GM21737 (cell line): Measurements from ENCODE around the gene SOX5.
"Not testable (repeated sequence)": the region's sequence is repeated elsewhere in the genome, so short reads cannot be mapped to it uniquely, and the experiment has no call there.

ENCODE experiments used
- ATAC-seq: cut with Tn5 transposase; IDR thresholded peaks from one replicate; pipeline ENCODE4 v1.9.1; 2021; ENCODE audit warnings: mild to moderate bottlenecking, moderate library complexity; ENCODE audit not compliant: unreplicated experiment

SOX5 gene

DNA sequence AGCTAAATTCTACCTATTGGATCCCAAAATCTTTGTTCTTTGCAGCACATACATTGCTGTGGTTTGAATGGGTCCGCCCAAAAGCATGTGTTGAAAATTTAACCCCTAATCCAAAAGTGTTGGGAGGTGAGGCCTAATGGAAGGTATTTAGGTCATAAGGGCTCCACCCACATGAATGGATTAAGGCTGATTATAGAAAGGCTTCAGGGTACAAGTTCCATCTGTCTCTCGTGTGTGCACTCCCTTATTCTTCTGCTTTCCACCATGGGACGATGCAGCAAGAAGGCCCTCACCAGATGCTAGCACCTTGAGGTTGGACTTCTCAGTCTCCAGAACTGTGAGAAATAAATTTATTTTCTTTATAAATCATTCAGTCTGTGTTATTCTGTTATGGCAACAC is 190.9 kb downstream of the SOX5 start:
- no peak for ATAC-seq

DNA sequence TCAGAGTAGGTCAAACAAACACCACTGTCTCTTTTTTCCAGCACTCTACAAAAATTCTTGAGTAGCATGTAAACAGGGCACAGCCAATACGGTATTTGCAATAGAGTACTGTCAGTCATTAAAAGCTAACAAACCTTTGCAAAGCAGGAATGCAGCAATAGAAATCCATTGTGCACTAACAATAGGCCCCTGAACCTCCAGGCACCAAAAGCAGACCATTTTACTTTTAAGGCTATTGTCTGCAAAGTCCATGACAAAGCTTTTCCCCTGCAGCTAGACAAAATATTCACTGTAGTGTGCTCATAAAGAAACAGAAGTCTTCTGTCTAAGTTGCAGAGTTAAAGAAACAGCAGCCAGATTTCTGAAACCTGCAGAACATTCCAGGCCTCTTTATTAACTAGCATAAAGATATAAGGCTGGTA is 191.9 kb downstream of the SOX5 start:
- ATAC-seq = no peak

DNA sequence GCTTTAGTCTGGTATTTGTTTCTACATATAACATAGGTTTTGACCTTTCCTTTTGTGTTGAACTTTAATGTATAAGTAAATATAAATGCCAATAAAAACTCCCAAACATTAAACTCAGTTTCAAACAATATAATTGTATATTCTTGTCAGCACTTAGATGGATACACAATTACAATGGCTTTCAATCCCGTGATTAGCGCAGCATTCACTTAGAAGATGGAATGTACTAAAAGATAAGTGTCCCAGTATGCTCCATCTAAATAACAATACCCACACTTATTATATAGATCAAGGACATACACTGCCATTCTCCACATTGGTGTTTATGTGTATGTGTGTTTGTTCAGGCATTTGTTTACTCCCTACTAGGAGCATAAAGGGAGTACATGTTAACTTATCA is 193.1 kb downstream of the SOX5 start:
- no peak for ATAC-seq

DNA sequence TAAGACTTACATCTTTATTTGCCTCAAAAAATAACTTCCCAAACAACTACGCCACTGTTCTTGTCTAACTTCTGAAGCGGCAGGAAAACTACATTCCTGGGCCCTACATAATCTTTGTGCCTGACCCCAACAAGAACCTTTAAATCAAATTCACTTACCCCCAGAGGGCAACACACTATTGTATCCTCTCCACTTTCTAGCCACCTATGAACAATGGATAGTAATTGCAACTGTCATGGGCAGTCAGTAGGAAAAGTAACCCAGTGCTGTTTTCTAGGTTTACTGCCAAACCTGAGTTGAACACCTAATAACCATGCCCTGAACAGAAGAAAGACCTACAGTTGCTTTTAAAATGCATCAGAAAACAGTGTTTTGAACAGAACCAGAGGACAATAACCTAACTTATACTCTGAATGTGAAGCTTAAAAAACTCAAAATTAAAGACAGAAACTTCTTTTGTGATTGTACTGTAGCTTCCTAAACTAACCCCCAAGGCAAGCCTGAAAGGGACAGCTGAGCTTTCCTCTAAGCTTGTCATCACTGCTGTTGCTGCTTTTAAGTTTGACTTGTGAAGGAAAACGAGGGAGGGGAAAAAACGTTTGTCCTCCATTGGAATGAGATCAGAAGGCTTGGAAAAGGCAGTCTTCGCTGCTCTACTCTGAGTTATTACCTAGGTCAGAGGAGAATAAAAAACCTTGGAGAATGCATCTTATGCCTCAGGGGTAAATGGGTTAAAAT is 195.7 kb downstream of the SOX5 start:
- no peak for ATAC-seq

DNA sequence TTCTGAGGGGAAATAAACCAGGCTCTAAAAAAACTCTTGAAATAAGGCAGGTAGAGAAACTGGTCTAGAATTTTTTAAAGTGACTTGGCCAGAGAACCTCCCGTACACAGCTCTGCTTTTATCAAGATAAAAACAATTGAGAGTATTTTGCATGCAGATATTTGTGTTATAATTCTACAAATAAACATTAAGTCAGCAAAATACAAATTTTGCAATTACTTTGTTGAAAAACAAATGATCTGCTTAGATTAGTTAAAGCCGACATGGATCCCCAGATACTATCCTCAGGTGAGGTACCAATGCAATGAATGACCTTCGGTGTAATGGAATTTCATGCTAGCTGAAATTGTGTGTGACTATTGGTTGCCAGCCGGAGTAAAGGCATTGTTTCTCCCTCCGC is 197.2 kb downstream of the SOX5 start:
- no peak for ATAC-seq

DNA sequence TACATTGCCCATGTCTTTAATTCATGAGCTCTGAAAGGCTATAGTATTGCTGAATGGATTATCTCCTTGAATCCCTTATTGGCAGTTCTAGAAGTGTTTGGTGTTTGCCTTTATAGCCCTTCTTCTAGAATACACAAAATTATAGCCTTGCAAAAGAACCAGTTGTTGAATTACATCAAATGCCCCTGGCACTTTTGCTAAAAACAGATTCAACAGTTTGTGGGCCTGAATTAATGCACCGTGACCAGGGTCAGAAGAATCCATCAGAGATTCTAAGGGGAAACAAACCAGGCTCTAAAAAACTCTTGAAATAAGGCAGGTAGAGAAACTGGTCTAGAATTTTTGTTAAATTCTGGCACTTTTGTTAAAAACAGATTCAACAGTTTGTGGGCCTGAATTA is 197.8 kb downstream of the SOX5 start:
- no peak for ATAC-seq

DNA sequence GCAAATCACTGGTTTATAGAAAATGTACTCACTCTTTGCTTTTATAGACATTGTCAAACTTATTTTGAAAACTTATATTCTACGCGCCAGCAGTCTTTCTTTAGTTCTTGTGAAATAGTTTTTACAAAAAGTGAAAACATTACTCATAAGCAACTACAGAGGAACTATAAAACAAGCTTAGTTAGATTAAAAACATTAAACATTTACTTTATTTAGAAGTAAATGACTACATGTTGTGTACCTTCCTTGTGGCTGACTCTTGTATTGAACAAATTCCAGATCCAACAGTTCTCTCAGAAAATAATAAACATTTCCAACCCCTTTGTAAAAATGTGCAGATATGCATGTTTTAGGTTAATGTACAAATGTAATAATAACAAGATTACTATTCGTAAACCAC is 198.5 kb downstream of the SOX5 start:
- no peak for ATAC-seq

DNA sequence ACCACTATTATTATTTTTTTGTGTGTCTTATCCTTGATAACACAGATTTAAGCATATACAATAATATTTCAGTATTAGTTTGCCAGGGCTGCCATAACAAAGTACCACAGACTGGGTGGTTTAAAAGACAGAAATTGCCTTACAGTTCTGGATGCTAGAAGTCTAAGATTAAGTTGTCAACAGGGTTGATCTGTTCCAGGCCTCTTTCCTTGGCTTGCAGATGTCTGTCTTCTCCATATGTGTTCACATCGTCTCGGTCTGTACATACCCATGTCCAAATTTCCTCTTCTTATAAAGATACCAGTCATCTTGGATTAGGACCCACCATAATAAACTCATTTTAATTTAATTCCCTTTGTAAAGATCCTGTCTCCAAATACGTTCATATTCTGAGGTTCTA is 204.8 kb downstream of the SOX5 start:
- no peak for ATAC-seq

DNA sequence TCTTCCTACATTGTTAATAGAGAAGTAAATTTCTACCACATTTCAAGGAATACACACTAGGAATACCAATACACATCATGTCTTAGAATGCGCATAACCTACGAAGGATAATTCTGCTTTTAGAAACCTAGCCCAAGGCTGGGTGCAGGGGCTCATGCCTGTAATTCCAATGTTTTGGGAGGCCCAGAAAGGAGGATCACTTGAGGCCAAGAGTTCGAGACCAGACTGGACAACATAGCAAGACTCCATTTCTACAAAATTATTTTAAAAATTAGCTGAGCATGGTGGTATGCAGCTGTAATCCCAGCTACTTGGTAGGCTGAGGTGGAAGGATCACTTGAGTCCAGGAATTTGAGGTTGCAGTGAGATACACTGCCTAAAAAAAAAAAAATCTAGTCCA is 206.9 kb downstream of the SOX5 start:
- ATAC-seq = no peak

DNA sequence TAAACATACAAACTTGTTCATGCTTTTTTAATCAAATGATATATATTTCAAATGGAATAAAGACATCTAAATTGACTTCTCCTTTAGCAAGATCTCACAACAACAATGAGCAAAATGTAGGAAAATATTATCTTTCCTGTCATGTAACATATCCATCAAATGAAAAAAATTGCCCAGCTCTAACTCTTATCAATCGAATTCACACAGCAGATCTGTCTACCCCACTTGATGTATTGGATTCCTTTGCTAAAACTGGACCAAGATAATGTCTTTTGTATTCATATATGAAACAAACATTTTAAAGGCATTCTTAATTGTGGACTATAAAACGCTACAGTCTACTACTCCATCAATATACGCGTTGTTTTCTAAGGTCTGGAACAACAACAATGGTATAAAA is 218.0 kb downstream of the SOX5 start:
- ATAC-seq = no peak

DNA sequence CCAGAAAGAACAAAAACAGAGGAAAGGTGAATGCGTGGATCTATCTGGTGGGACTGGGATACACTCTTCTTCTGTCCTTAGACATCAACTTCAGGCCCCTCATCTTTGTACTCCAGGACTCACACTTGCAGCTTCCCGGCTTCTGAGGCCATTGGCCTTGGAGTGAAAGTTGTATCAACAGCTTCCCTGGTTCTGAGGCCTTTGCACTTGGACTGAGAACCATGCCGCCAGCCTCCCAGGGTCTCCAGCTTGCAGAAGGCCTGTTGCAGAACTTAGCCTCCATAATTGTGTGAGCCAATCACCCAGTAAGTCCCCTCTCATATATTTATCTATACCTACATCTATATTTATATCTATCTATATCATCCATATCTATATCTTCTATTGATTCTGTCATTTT is 218.4 kb downstream of the SOX5 start:
- no peak for ATAC-seq

DNA sequence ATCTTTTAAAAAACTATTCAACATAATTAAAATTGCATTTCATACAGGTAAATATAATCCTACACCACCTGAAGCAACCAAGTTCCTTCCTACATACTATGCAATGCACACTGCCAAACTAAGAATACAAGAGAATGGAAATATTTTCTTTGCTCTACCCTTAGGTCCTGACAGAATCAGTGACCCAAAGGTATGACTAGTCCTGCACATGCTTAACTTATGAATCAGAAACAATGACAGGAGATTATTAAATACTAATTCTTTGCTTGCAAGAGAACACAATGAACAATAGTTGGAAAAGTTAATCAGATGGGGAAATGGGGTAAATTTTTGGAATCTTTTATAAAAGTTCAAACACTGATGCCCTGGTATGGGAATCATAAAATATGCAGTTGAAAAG is 220.1 kb downstream of the SOX5 start:
- no peak for ATAC-seq

DNA sequence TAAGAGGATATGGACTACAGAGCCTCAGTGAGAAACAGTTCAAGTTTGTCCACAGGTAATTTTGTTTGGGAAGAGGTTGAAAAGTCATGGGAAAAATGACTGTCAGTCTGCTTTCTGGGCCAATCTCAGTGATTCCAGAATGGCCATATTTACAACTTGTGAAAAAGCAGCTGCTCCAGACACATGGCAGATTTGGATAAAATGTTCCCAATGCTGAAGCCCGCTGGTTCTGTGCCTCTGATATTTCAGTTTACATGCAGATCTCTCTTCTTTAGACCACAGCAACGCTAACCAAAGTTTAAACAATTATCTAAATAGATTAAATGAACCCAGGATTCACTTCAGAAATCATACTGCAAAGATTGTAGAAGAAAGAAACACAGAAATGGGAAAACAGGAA is 222.8 kb downstream of the SOX5 start:
- no peak for ATAC-seq

DNA sequence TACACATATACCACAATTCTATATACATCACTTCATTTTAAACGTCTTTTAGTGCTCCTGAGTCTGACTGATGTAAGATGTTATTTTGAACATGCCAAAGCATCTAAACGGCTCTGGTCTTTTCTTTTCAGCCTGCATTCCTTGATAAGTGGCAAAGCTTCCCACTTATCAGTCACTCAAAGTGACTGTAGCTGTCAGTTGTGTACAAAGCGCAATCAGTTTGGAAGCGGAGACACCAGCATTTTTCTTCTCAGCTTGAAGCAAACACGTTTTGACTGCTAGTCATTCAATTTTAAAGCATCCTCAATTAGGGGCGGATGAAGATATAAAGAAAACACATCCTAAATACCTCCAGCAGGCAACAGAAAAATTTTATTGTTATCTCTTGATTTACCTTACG is 226.8 kb downstream of the SOX5 start:
- no peak for ATAC-seq

DNA sequence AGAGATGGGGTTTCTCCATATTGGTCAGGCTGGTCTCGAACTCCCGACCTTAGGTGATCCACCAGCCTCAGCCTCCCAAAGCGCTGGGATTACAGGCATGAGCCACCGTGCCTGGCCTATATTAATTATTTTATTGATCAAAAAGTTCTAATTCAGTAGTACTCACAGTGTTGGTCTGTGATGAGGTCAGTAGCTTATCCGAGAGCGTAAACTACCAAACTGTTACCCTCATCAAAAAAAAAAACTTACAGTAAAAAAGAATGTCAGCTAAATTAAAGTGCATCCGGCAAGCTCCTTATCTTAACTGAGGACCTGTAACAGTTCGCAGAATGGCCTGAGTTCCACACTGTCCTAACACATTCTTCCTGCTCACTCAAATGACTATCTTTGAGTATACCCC is 228.2 kb downstream of the SOX5 start:
- no peak for ATAC-seq

DNA sequence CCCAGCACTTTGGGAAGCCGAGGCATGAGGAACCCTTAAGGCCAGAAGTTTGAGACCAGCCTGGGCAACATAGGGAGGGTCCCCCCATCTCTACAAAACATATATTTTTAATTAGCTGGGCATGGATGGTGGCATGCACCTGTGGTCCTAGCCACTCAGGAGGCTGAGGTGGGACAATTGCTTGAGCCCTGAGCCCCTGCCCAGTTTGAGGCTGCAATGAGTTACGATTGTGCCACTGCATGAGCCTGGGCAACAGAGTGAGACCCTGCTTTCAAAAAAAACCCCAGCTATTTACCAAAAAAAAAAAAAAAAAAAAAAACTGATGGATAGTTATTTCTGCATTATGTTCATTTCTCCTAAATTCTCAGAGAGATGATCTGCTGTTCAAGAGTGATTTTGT is 230.0 kb downstream of the SOX5 start:
- no peak for ATAC-seq

DNA sequence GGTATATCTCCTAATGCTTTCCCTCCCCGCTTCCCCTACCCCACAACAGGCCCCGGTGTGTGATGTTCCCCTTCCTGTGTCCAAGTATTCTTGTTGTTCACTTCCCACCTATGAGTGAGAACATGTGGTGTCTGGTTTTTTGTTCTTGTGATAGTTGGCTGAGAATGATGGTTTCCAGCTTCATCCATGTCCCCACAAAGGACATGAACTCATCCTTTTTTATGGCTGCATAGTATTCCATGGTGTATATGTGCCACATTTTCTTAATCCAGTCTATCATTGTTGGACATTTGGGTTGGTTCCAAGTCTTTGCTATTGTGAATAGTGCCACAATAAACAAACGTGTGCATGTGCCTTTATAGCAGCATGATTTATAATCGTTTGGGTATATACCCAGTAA is 239.1 kb downstream of the SOX5 start:
- not testable (repeated sequence) for ATAC-seq

DNA sequence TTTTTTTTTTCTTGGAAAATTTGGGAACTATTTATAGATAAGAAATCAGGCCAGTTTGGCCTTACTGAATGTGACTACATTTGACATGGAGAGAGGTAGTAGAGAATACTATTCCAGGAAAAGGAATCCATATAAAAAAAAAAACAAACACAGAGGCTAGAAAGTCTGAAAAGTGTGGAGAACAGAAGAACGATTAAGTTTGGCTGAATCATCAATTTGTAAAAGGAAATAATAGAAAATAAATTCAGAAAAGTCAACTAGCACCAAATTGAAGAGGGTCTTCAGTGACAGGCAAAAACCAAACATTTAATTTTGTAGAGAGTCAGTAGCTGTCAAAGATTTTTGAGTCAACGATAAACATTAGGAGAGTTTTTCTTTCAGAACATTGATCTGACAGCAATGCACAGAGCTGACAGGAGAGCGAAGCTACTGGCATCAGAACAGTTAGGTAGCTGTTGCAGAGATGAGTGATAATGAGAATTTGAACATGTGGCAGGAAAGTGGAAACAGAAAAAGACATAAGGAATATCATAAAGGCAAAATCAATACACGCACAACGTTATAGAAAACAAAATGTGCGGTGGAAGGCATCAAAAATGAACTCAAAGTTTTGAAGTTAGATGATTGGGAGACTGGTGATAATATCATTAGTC is 241.2 kb downstream of the SOX5 start:
- ATAC-seq = no peak

DNA sequence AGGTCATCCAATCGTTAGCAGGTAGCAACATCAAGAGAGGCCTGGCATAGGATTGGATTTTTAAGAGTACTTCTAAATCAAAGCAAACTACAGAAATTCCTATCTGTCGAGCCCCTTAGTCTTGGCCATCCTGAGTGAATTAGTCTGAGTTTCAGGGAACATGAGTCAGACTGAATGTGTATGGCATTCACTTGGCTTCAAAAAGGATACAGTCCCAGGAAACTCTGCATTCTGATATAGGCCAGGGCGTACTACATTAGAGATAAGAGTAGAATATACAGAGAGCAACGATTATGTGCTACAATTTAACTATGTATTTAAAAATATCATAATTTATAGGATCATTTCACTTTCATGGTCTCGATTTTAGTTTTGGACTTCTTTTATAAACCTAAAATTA is 242.2 kb downstream of the SOX5 start:
- ATAC-seq = no peak

DNA sequence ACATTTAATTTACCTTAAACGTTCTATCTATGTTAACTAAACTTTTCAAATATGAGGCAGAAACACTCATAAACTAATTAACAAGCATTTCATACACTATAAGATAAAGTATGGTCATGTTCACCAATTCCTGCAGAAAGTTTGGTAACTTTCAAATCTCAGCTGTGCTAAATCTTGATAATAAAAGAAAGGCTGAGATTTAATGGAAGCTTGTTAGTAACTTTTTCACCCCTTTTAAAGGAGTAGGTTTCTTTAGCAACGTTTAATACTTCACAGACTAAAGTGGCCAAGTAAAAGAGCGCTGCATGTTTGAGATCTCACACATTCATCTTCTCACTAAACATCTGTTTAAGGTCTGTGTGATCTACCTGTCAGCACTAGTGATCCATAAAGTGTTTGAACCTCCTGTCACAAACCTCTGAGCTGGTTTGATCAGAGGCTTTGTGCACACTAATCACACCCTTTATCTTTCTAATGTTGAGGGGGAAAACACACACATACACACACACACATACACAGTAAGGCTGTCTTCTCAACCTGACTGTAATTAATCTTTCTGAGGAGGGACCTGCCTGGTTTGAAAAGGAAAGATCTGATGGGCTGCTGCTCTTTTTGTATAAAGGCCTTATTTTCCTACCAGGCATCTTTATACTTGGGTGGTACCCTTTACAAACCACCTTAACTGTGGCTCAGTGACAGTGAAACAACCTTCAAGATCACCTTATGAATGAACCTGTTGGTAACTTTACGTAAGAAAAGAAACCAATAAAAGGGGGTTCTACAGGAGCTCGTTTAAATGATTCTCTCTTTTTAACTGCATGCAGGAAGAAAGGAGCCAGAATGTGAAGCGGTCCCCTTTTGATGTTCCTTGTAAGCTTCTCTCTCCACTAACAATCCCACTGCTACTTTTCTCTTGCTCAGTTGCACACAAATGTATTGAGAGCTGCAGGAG is 244.2 kb downstream of the SOX5 start:
- ATAC-seq = no peak

DNA sequence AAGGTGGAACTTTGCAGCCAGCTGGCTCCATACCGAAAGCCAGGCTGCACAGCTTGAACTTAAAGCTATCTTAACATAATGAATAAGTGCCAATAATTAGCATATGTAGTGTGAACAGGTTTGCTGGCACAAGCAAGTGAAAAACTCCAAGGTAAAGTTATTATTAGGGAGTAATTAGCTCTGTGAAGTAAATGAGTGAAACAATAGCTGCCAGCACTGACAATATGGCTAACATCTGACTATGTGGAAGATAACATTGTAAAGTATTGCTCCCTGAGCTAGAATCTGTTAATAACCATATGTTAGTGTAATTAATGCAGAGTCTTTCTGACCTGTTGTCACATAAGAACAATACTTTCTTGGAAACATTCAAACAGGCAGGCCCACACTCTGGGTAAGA is 246.4 kb downstream of the SOX5 start:
- no peak for ATAC-seq

DNA sequence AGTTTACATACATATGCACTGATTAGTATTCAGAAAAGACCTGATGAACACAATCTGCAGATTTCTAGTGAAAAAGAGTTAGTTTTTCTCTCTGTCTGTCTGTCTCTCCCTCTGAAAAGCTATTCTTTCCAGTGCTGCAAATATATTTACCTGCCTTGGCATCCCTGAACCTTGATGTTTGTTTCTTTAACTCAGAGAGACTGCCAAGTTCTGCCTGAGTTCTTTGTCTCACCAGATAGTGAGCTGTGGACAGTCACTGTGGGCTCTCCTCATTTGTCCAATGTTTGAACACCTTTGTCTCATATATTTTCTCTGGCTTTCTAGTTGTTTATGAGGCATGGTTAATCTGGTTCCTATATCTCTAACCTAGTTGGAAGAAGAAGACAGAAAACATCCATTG is 250.4 kb downstream of the SOX5 start:
- no peak for ATAC-seq
